Measurements from ENCODE around the gene RAMP3.
"Not testable (repeated sequence)": the region's sequence is repeated elsewhere in the genome, so short reads cannot be mapped to it uniquely, and the experiment has no call there.

The RAMP3 gene

DNA sequence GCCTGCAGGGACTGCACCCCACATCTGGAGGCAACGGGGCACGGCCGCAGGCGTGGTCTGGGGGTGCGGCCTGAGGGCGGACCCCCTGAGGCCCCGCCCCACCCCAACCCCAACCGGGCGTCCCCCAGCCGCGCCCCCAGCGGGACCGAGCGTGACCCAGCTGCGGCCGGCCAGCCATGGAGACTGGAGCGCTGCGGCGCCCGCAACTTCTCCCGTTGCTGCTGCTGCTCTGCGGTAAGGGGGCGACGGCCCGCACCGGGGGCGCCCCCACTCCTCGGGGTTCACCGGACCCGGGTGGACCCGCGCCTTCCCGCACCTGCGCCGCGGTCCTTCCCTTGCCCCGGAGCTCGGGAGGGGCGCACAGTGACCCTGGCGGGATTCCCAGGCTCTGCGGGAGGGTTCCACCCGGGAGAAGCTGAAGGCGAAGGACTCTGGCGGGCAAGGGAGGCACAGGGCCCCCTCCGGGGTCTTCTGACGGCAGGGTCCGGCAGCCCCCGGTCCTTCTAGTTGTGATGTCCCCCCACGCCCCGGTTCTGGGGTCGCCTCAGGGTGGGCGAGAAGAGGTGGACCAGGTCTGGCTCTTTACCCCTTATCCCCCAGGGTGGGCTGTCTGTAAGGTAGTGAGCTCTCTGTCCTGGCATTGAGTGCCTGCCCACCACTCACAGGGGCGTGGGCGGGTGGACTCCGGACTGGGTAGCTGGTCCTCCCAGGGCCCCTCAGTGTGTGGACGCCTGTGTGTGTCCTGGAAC, at the start of gene RAMP3:
RAMP3 (plus strand) TSS at position 139 of the 749 bp plus-strand sequence; CDS start at position 177, 38 bp downstream.
- peak in 1 of 3 experiments; percentile 30 for DNase-seq

DNA sequence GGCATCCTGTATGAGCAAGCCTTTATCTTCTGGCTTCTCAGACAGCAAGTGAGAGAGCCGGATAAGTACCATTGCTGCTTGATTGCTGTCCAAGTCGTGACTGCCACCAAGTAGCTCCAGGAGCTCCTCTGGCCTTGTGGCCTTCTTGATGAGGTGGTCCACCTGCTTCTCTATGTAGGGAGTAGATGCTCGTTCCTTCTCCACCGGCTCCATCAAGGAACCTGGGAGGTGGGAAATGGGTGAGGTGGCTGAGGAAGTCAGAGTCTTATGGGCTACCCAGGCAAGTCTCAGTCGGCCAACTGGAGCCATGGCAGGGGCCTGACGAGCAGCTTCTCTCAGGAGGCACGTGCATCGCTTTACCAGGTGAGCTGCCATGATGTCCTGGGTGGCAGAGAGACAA, 48.7 kb upstream of the RAMP3 start:
- DNase-seq, result no peak

DNA sequence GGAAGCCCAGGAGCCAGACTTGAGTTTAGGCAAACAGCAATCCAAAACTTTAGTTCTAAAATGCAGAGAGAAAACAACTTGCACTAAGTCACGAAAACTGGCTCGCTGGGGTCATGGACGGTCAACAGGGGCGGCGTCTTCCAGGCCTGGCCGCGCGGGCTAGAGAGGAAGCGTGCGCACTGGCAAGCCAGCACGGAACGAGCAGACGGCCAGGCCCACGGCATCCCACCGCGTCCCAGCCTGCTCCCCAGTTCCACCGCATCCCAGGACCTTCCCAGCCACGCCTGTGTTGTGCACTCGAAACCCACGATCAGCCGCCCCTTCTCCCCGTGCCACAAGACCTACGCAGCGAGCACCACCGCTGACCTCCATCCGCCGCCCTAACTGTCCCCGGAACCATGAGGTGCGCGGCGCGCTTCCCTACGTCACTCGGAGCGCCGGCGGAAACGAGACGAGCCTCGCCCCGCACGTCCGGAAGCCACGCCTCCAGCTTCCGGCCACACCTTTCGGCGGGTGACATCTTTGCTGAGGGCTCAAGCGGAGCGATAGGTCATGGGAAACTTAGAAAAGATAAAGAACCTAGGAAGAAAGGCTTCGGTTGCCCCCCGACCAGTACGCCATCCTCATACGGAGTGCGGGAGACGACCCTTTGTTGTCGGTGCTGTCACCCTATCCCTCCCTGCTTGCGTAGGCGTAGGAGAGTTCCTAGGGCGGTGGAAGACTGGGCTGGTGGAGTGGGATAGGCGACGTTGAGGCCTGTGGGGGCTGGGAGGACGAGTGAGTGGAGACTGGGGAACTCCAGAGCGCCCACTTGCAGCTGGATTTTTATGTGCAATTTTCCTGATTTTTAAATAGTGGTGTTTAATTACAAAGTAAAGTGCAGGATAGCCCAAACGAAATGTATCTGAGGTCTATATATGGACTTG, 46.0 kb upstream of the RAMP3 start, which contains the start of gene TBRG4:
TBRG4 (minus strand) TSS at position 400 of the 926 bp plus-strand sequence. CDS start 2,460 bp downstream, outside the sequence.
- peak; percentile 94 to 99 (median 99) for DNase-seq

DNA sequence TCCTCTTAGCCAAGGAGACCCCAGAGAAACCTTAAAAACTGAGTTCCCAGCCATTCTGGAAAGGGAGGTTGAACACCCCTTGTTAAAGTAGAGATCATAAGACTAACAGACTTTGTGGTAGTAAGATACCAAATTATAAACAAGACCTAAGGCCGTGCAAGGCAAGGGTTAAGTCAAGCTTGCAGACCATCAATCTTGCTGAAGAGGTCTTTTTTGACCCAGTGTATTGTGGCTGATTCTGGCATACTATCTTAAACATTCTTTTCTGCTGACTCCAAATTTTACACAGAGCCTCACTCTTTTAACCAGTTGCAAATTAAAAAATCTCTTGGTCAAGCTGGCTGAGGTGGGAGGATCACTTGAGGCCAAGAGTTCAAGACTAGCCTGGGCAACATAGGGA, 44.9 kb upstream of the RAMP3 start:
- no peak for DNase-seq

DNA sequence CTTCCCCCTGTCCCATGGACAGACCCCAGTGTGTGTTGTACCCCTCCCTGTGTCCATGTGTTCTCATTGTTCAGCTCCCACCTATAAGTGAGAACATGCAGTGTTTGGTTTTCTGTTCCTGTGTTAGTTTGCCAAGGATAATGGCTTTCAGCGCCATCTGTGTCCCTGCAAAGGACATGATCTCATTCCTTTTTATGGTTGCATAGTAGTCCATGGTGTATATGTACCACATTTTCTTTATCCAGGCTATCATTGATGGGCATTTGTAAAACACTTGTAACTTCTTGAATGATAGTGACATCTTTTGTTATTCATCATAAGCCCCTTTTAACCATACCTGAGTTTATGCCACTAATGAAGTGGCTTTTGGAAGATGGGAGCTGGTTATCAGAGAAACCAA, 43.3 kb upstream of the RAMP3 start:
- not testable (repeated sequence) for DNase-seq

DNA sequence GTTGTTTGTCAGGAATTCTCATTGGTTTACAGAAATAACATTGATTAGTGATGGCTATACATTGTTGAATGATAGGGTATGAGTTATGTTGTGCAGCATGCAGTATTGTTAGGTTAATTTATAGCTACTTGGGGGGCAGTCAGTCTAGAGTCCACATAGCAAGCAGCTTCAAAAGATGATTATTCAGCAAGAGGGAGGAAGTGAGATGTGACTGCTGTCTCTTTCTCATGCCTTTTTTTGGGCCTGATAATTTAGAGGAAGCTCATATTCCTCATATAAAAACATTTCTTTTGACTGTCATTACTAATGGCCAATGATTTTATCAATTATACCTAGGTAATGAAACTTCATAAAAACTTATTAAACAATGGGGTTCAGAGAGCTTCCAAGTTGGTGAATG, 42.7 kb upstream of the RAMP3 start:
- no peak for DNase-seq

DNA sequence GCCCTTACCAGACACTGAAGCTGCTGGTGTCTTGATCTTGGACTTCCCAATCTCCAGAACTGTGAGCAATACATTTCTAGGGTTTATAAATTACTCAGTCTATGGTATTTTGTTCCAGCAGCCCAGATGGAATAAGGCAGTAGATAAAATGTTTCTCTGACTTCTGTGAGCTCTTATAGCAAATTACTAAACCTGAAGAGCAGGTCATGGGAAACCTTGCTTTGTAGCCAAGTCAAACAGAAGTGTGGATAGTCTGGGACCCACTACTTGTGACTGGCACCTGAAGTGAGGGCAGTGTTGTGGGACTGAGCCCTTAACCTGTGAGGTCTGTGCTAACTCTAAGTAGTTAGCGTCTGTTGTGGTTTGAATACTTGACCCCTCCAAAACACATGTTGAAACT, 41.5 kb upstream of the RAMP3 start:
- DNase-seq, result no peak

DNA sequence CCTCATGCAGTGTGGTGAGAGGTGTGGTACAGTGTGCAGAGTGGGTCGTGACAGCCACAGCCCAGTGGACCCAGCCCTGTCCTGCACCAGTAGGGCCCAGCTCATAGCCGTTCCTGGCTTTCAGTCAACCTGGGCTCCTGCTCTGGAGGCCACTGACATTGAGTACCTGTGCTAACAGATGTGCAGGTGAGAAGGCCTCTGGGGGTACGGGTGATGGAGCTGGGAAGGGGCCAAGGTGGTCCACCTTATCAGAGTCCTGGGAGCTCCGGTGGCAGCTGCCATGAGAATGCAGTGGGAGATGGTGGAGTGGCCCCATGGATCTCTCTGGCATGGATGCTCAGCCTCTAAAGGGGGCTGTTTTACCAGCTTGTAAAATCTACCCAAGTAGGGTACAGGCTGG, 40.0 kb upstream of the RAMP3 start:
- DNase-seq, result no peak

GRCh38 chr7:45118292-45118691, 39.3 kb upstream of the RAMP3 start:
- DNase-seq, result no peak

- DNase-seq, result no peak
Observed at GRCh38 chr7:45118889-45119331, 38.7 kb upstream of the RAMP3 start.

GRCh38 chr7:45119550-45119949, 38.0 kb upstream of the RAMP3 start:
- DNase-seq, result no peak

- DNase-seq, result peak in 1 of 3 experiments; percentile 30
Observed at GRCh38 chr7:45122975-45123860, 34.4 kb upstream of the RAMP3 start.

DNA sequence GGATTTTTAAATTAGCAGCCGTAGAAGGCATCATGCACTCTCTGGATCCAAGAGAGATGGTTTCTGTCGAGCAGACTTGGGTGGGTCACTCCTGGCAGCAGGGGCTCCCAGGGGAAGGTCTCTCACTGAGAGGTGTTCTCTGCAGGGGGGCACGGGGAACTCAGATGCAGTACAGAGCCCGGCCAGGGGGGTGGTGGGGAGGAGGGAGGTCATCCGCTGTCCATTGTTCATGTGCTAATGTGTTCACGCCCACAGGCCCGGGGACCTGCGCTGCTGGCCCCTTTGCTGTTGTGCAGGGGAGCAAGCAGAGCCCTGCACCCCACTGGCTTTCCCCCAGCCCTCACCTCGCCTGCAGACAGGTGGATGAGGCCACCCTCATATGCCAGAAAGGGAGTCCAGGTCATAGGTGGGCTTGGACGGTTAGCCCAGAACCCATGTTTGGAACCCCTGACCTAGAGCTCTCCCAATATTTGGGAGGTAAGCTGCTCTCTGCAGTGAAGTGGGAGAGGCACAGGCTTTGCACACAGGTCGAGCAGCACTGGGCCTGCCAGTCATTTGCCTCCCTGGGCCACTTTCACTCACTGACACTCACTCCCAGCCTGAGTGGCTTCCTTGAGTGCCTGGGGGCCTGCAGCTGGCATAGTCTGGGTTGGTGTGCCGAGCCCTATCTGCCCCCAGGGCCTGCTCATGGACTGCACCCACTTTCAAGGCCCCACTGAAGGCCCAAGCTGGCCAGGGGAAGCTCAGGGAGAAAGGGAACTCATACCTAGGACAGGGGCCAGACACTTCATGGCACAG, 33.5 kb upstream of the RAMP3 start:
- peak in 1 of 3 experiments; percentile 30 for DNase-seq

- DNase-seq, result no peak
Observed at GRCh38 chr7:45125193-45125904, 32.2 kb upstream of the RAMP3 start.

DNA sequence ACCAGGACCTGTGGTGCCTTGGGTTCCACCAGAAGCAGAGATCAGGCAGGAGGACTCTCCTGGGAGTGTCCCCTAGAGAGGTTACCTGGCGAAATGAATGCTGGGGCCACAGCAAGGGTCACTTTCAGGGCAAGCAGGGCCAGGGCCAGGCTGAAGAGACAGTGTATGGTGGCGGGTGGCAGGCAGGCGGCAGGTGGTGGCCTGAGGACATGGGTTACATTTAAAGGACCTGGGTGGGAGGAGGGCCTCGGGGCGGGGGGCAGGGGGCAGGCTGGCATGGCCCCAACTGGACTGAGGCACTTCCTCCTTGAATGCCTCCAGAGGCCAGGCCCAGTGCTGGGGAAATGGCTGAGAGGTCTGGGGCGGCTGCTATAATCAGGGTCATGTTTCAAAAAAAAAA, 31.4 kb upstream of the RAMP3 start:
- no peak for DNase-seq

GRCh38 chr7:45126920-45127319, 30.7 kb upstream of the RAMP3 start:
- no peak for DNase-seq

DNA sequence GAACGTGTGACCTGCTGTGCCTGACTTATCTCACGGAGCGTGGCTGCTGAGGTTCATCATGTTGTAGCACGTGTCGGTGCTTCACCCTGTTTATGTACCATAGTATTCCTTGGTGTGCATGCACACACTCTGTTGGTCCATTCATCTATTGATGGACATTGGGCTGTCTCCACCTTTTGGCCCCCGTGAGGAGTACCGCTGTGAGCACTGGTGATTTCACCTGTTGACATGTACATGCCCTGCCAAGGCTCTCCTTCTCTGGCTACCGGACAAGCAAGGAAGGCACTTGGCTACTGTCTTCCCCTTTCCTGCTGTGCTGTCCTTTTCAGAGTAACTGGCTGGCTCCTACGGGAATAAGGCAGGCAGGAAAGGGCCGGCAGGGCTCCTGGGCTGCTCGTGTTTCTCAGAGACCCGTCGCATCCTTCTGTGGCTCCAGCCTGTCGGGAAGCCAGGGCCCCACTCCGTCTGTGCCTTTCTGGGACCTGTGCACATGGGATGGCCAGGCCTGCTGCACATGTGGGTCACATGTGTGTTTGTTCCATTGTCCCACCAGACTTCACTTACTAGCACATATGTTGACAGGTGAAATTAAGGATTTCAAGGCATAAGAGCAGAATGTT, 28.3 kb upstream of the RAMP3 start:
- DNase-seq, result peak in 1 of 3 experiments; percentile 10

GRCh38 chr7:45129906-45130305, 27.7 kb upstream of the RAMP3 start:
- DNase-seq, result no peak

- DNase-seq, result no peak
Observed at GRCh38 chr7:45130910-45131309, 26.7 kb upstream of the RAMP3 start.

DNA sequence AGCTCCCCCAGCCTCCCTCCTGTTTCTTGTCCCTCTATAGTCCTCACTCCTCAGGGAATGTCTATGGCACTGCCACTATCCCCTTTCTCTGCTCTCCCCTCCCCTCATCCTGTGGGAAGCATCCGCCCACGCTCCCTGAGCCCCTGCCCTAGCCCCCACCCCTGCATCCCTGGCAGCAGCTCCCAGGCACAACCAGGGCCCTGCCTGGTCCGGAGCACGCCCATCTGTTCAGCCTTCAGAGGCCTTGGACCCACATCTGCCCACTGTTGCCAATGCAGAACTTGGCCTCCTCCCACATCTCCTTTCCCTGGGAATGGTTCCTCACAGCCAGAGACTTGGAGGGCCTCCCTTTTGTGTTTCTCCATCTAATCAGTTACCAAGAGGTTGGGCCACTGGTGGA, 25.7 kb upstream of the RAMP3 start:
- no peak for DNase-seq

All from NCI-H1417 (cell line).